Ovary (tissue), 3 donors: Measurements from ENCODE around the gene H6PD.

Experiments
- EP300 ChIP-seq: sonication (generic); formaldehyde crosslinking; IDR thresholded peaks from one replicate; pipeline ENCODE4 v1.6.1; 2017; ENCODE audit warnings: antibody characterized with exemption
- POLR2A ChIP-seq: fragments of 450-650 bp; IDR thresholded peaks from one replicate; pipeline ENCODE4 v1.6.1; 2017; ENCODE audit warnings: antibody characterized with exemption, mild to moderate bottlenecking, moderate library complexity
- TF ChIP-seq, protein P1 (sequence below), 3 donors: fragments of 450-650 bp in 2 of 3; fragments of 200-600 bp in 1 of 3; IDR thresholded peaks; one replicate each; pipeline versions ENCODE4 v1.5.1 to v1.8.0; 2016 to 2022; ENCODE audit warnings: antibody characterized with exemption in 3 of 3, mild to moderate bottlenecking in 1 of 3
- donor health status: DM: no; HTN: no; CAD: no.

DNA sequence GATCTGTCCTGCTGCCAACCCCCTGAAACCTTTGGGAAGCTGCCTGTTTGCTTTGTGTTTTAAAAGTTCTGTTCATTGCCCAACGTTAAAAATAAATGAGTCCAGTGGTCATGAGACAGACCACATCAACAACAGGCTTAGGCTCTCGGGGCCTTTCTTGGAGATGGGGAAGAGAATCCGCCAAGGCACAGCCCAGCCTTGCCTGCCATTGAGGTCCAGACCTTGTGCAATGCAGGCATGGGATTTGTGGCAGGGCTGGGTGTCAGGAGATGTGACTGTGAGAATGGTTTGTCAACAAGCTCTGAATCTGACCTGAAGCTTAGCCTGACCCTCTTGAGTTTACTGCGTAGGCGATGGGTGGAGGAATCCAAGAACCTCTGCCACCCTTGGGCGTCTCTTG, 62.3 kb downstream of the H6PD start:
- TF ChIP-seq, protein P1, sequence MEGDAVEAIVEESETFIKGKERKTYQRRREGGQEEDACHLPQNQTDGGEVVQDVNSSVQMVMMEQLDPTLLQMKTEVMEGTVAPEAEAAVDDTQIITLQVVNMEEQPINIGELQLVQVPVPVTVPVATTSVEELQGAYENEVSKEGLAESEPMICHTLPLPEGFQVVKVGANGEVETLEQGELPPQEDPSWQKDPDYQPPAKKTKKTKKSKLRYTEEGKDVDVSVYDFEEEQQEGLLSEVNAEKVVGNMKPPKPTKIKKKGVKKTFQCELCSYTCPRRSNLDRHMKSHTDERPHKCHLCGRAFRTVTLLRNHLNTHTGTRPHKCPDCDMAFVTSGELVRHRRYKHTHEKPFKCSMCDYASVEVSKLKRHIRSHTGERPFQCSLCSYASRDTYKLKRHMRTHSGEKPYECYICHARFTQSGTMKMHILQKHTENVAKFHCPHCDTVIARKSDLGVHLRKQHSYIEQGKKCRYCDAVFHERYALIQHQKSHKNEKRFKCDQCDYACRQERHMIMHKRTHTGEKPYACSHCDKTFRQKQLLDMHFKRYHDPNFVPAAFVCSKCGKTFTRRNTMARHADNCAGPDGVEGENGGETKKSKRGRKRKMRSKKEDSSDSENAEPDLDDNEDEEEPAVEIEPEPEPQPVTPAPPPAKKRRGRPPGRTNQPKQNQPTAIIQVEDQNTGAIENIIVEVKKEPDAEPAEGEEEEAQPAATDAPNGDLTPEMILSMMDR (IDR thresholded peaks at IDR 0.05) = no peak
- TF ChIP-seq EP300 = no peak
- no peak for TF ChIP-seq POLR2A
